ENCODE measurements around the gene GLS. TPM values are rescaled to one million over a fixed set of nuclear protein-coding genes. Genes with fewer than 3 reads are reported as not detected.

GLS gene
- total RNA-seq, 1 donor from 2014 or later = 178 TPM

DNA sequence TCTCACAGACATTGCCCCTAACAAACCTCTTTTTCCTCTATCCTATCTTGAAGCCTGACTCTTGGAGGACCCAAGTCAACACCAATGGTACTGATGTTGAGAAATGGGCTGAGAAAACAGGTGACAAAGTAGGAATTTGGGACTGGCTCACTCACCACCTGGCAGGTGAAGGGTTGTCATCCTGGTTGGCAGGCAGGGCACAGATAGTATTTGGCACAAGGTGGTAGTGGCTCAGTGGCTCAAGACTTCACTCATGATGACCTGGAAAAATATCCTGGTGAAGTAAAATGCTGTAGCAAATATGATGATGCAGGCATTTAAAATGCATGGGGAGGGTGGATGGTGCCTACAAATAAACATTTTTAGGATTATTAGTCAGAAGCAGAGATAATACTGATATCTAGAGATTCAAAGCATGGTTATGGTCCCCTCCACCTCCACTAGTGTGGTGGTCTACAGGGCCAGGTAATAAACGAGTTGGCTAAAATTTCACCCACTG lies 38.0 kb upstream of the GLS start:
- TF ChIP-seq, protein P1, sequence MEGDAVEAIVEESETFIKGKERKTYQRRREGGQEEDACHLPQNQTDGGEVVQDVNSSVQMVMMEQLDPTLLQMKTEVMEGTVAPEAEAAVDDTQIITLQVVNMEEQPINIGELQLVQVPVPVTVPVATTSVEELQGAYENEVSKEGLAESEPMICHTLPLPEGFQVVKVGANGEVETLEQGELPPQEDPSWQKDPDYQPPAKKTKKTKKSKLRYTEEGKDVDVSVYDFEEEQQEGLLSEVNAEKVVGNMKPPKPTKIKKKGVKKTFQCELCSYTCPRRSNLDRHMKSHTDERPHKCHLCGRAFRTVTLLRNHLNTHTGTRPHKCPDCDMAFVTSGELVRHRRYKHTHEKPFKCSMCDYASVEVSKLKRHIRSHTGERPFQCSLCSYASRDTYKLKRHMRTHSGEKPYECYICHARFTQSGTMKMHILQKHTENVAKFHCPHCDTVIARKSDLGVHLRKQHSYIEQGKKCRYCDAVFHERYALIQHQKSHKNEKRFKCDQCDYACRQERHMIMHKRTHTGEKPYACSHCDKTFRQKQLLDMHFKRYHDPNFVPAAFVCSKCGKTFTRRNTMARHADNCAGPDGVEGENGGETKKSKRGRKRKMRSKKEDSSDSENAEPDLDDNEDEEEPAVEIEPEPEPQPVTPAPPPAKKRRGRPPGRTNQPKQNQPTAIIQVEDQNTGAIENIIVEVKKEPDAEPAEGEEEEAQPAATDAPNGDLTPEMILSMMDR (IDR thresholded peaks at IDR 0.05) = no peak
- Mint-ChIP-seq H3K27me3 (ENCODE audit: unreplicated experiment) (no peaks in the 10 kb centered on the region), H3K4me3 (ENCODE audit: unreplicated experiment) (no peak overlapping the region), H3K9me3 (ENCODE audit: unreplicated experiment) (peaks cover 3% of the 10 kb centered on the region), H3K36me3 (ENCODE audit: unreplicated experiment) (no peaks in the 10 kb centered on the region), H3K27ac (ENCODE audit: unreplicated experiment) (no peak overlapping the region), H3K4me1 (ENCODE audit: unreplicated experiment) (peaks cover 46% of the 10 kb centered on the region)
- no peak for DNase-seq (ENCODE audit: extremely low spot score, unreplicated experiment)

DNA sequence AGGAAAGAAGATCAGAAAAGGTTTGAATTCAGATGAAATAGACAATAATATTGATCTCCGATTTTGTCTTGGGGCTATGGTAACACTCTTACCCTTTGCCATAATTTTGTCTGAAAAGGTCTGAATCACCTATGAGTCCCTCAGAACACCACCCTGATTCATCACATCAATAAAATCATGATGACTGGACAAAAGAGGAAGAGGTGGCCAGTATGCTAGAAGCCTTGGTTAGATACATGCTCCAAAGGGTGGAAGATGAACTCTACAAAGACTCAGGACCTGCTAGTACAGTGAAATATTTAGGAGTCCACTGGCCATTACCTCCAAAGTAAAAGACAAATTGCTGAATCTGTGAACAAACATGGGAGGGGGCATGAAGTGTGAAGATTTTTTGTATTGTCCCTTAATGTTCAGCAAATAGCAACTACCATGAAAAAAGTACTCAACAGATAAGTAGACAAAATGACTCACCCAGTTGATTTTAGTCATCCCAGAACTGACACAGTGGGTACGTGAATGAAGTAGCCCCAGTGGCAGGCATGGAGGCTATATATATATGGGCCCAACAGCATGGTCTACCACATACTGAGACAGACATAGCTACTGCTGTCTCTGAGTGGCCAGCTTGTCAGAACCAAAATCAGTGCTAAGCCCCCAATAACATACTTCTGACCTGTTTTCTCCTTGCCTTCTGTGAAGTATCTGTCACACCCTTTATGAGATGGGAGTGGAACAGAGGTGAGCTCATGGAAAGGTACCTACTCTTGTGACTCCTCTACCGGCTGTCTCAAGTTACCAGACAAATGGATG lies 36.5 kb upstream of the GLS start:
- H3K27ac Mint-ChIP-seq (ENCODE audit: unreplicated experiment) = no peak overlapping the region
- peaks cover 3% of the 10 kb centered on the region for H3K9me3 Mint-ChIP-seq (ENCODE audit: unreplicated experiment)
- DNase-seq (ENCODE audit: extremely low spot score, unreplicated experiment) = no peak
- peaks cover 40% of the 10 kb centered on the region for H3K4me1 Mint-ChIP-seq (ENCODE audit: unreplicated experiment)
- TF ChIP-seq, protein P1 (IDR thresholded peaks at IDR 0.05) = no peak
- no peak overlapping the region for H3K4me3 Mint-ChIP-seq (ENCODE audit: unreplicated experiment)
- H3K36me3 Mint-ChIP-seq (ENCODE audit: unreplicated experiment) = no peaks in the 10 kb centered on the region
- H3K27me3 Mint-ChIP-seq (ENCODE audit: unreplicated experiment) = no peaks in the 10 kb centered on the region

DNA sequence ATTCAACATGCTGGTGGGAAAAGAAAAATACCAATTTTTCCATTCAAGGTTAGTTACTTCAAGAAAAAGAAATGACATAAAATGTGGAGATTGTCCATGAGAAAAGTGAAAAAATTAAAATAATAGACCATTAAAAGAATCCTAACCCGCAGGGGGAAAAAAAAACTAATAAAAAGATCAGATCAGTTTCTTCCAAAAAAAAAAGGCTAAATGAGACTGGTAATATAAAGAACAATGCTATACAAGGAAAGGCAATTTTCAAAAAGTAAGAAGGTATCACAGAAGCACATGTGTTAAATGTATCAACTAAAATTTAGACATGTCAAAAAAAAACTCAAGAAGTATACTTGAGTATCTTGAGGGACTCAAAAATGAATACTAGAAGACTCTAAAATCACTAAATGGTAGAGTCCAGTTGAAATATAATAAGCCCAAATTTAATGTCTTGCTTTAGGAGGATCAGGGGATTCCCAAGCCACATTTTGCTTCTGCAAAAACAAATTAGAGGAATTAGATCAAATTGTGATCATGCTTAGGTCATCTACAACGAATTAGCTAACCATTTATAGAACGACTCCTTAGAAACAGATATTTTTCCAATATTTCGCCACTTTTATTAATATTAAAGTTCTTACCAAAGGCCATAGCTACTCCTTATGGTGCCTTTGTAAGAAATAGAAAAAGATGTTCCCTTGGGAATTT lies 35.8 kb upstream of the GLS start:
- H3K4me1 Mint-ChIP-seq (ENCODE audit: unreplicated experiment) = peaks cover 37% of the 10 kb centered on the region
- no peak overlapping the region for H3K27ac Mint-ChIP-seq (ENCODE audit: unreplicated experiment)
- H3K36me3 Mint-ChIP-seq (ENCODE audit: unreplicated experiment) = no peaks in the 10 kb centered on the region
- TF ChIP-seq, protein P1 (IDR thresholded peaks at IDR 0.05) = no peak
- H3K27me3 Mint-ChIP-seq (ENCODE audit: unreplicated experiment) = no peaks in the 10 kb centered on the region
- DNase-seq (ENCODE audit: extremely low spot score, unreplicated experiment) = no peak
- H3K4me3 Mint-ChIP-seq (ENCODE audit: unreplicated experiment) = no peak overlapping the region
- peaks cover 3% of the 10 kb centered on the region for H3K9me3 Mint-ChIP-seq (ENCODE audit: unreplicated experiment)

DNA sequence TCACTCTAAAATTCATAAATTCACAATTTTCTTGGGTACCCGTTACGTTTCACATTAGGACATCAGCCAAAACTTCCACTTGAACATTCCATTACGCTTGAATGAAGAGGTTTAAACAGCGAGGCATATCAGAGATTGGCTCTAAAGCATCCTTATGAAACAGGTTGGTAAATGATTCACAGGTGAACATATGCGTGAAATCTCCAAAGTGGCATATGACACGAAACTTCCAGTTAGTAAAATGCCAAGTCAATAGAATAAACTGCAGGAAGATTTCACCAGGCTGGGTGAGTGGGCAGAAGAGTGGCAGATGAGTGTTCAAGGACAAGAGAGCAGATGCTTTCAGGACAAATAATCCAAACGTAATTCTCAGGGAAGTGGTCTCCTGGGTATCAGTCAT lies 33.9 kb upstream of the GLS start:
- Mint-ChIP-seq H3K27ac (ENCODE audit: unreplicated experiment) (no peak overlapping the region), H3K9me3 (ENCODE audit: unreplicated experiment) (peaks cover 3% of the 10 kb centered on the region), H3K4me1 (ENCODE audit: unreplicated experiment) (peaks cover 19% of the 10 kb centered on the region), H3K4me3 (ENCODE audit: unreplicated experiment) (no peak overlapping the region), H3K27me3 (ENCODE audit: unreplicated experiment) (no peaks in the 10 kb centered on the region), H3K36me3 (ENCODE audit: unreplicated experiment) (no peaks in the 10 kb centered on the region)
- no peak for DNase-seq (ENCODE audit: extremely low spot score, unreplicated experiment)
- TF ChIP-seq, protein P1 (IDR thresholded peaks at IDR 0.05) = no peak

DNA sequence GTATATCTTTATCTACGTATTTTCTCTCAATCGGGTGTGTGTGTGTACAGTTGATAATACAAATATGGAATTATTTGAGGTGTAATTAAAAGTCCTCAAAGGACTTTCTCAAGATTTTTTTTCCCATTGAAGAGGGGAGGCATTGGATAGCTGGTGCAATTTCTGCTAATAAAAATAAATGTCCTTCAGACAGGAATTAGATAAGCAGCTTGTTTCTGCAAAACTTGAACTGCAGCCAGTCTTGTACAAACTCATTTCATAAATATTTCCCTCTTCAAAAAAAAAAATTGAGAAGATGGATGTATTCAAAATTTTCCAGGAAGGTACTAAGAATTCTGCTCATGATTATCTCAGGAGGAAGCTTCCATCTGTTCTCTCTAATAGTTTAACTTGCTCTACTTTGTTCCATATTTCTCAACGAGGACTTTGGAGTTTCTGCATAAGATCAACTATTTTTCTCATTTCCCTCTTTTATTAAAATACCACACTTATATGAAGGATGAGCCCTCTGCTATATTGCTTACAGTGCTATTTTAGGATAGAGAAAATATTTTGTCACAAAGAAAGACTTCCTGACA lies 33.0 kb upstream of the GLS start:
- H3K27ac Mint-ChIP-seq (ENCODE audit: unreplicated experiment) = peak overlapping the region; percentile 47
- DNase-seq (ENCODE audit: extremely low spot score, unreplicated experiment) = no peak
- H3K36me3 Mint-ChIP-seq (ENCODE audit: unreplicated experiment) = no peaks in the 10 kb centered on the region

More for the DNA sequence above, 33.0 kb upstream of the GLS start:
- H3K9me3 Mint-ChIP-seq (ENCODE audit: unreplicated experiment) = peaks cover 3% of the 10 kb centered on the region
- H3K4me1 Mint-ChIP-seq (ENCODE audit: unreplicated experiment) = peaks cover 11% of the 10 kb centered on the region
- H3K27me3 Mint-ChIP-seq (ENCODE audit: unreplicated experiment) = no peaks in the 10 kb centered on the region
- TF ChIP-seq, protein P1 (IDR thresholded peaks at IDR 0.05) = no peak
- H3K4me3 Mint-ChIP-seq (ENCODE audit: unreplicated experiment) = no peak overlapping the region

Measured in osteocyte (in vitro differentiated cells).